ENCODE data around the gene SIL1.
A peak's percentile ranks its signal among the peaks of the same experiment; 100 is the strongest.
"Not testable (repeated sequence)": the region's sequence is repeated elsewhere in the genome, so short reads cannot be mapped to it uniquely, and the experiment has no call there.

The SIL1 gene

GRCh38 chr5:139079225-139079990 is 118.8 kb downstream of the SIL1 start:
- H3K4me3 ChIP-seq (ENCODE audit: low read depth, low read length) = no peak overlapping the region
- no peak for TF ChIP-seq CTCF (conservative IDR thresholded peaks at IDR 0.05; ENCODE audit: low read depth, low read length)
- no peak for DNase-seq (ENCODE audit: low read depth)

- H3K4me3 ChIP-seq (ENCODE audit: low read depth, low read length) = no peak overlapping the region
- peak; percentile 68 for DNase-seq (ENCODE audit: low read depth)
- peak; percentile 54 for TF ChIP-seq CTCF (conservative IDR thresholded peaks at IDR 0.05; ENCODE audit: low read depth, low read length)
Measured at GRCh38 chr5:139078345-139078744, 119.8 kb downstream of the SIL1 start.

- DNase-seq (ENCODE audit: low read depth) = no peak
Measured at GRCh38 chr5:139077899-139078298, 120.3 kb downstream of the SIL1 start.

GRCh38 chr5:139076111-139076510 is 122.1 kb downstream of the SIL1 start:
- TF ChIP-seq CTCF (conservative IDR thresholded peaks at IDR 0.05; ENCODE audit: low read depth, low read length) = no peak
- H3K4me3 ChIP-seq (ENCODE audit: low read depth, low read length) = no peak overlapping the region
- no peak for DNase-seq (ENCODE audit: low read depth)

More at GRCh38 chr5:139077899-139078298, 120.3 kb downstream of the SIL1 start:
- H3K4me3 ChIP-seq (ENCODE audit: low read depth, low read length) = no peak overlapping the region
- no peak for TF ChIP-seq CTCF (conservative IDR thresholded peaks at IDR 0.05; ENCODE audit: low read depth, low read length)

- DNase-seq (ENCODE audit: low read depth) = no peak
- H3K4me3 ChIP-seq (ENCODE audit: low read depth, low read length) = no peak overlapping the region
- no peak for TF ChIP-seq CTCF (conservative IDR thresholded peaks at IDR 0.05; ENCODE audit: low read depth, low read length)
Measured at GRCh38 chr5:139075066-139076050, 122.8 kb downstream of the SIL1 start.

GRCh38 chr5:139073956-139074355 is 124.2 kb downstream of the SIL1 start:
- not testable (repeated sequence) for H3K4me3 ChIP-seq (ENCODE audit: low read depth, low read length); DNase-seq (ENCODE audit: low read depth)

GRCh38 chr5:139068494-139069151 is 129.5 kb downstream of the SIL1 start:
- TF ChIP-seq CTCF (conservative IDR thresholded peaks at IDR 0.05; ENCODE audit: low read depth, low read length) = no peak
- DNase-seq (ENCODE audit: low read depth) = no peak
- H3K4me3 ChIP-seq (ENCODE audit: low read depth, low read length) = no peak overlapping the region

Measured in choroid plexus epithelial cell (primary cell).